Measurements from ENCODE around the gene STRIP1. TPM values are rescaled to one million over a fixed set of nuclear protein-coding genes. Genes with fewer than 3 reads are reported as not detected.
"Not testable (repeated sequence)": the region's sequence is repeated elsewhere in the genome, so short reads cannot be mapped to it uniquely, and the experiment has no call there.

The STRIP1 gene
- total RNA-seq, 1 donor from 2014 or later: 69.1 TPM

GRCh38 chr1:110024613-110025012 is 9.8 kb upstream of the STRIP1 start:
- Mint-ChIP-seq H3K27ac (ENCODE audit: unreplicated experiment) (no peak overlapping the region), H3K4me1 (peaks cover 3% of the 10 kb centered on the region), H3K9me3 (no peaks in the 10 kb centered on the region), H3K36me3 (ENCODE audit: low read depth) (peaks cover 16% of the 10 kb centered on the region), H3K4me3 (no peak overlapping the region), H3K27me3 (ENCODE audit: low read depth) (no peaks in the 10 kb centered on the region)
- no peak for TF ChIP-seq CTCF (conservative IDR thresholded peaks at IDR 0.05)
- no peak for DNase-seq (ENCODE audit: low read depth, low spot score)

- not testable (repeated sequence) for H3K27ac Mint-ChIP-seq (ENCODE audit: unreplicated experiment); H3K27me3 Mint-ChIP-seq (ENCODE audit: low read depth); H3K36me3 Mint-ChIP-seq (ENCODE audit: low read depth); H3K9me3 Mint-ChIP-seq; DNase-seq (ENCODE audit: low read depth, low spot score)
- peaks cover 41% of the 10 kb centered on the region for H3K4me1 Mint-ChIP-seq
- peak overlapping the region; percentile 56 for H3K4me3 Mint-ChIP-seq
Observed at GRCh38 chr1:110030687-110031086, 3.7 kb upstream of the STRIP1 start.

DNA sequence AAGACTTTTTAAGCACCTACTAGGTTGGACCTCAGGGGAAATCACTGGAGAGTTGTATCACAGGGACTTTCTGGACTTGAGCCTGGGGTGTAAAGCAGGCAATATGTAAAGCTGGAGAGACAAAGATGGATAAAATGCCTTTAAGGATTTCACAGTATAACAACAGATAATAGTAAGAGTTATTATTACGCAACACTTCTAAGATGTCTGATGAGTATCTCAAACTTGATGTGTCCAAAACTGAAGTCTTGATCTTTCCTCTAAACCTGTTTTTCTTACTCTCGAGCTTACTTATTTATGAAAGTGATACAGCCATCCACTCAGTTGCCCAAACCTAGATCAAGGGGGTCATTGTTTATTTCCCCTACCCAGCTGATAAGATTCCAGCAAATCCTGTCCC is 2.1 kb upstream of the STRIP1 start:
- peak overlapping the region; percentile 1 for H3K4me3 Mint-ChIP-seq
- no peaks in the 10 kb centered on the region for H3K36me3 Mint-ChIP-seq (ENCODE audit: low read depth)
- H3K27me3 Mint-ChIP-seq (ENCODE audit: low read depth): no peaks in the 10 kb centered on the region
- H3K4me1 Mint-ChIP-seq: peaks cover 47% of the 10 kb centered on the region
- TF ChIP-seq CTCF (conservative IDR thresholded peaks at IDR 0.05): no peak
- peaks cover 4% of the 10 kb centered on the region for H3K9me3 Mint-ChIP-seq
- DNase-seq (ENCODE audit: low read depth, low spot score): no peak
- H3K27ac Mint-ChIP-seq (ENCODE audit: unreplicated experiment): no peak overlapping the region

DNA sequence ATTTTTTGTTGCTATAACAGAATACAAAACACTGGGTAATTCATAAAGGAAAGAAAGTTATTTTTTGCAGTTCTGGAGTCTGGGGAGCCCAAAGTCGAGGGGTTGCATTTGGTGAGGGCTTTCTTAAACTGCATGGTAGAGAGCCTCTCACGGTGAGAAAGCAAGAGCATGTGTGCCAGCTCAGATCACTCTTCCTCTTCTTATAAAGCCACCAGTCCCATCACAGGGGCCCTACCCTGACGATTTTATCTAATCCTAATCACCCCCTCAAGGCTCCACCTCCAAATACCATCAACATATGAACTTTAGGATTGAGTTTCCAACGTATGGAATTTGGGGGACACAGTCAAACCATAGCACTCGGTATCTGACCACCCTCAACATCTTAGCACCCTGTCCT is 1.0 kb upstream of the STRIP1 start:
- peaks cover 47% of the 10 kb centered on the region for H3K4me1 Mint-ChIP-seq
- no peaks in the 10 kb centered on the region for H3K27me3 Mint-ChIP-seq (ENCODE audit: low read depth)
- DNase-seq (ENCODE audit: low read depth, low spot score): no peak
- peaks cover 4% of the 10 kb centered on the region for H3K36me3 Mint-ChIP-seq (ENCODE audit: low read depth)
- H3K4me3 Mint-ChIP-seq: peak overlapping the region; percentile 98
- TF ChIP-seq CTCF (conservative IDR thresholded peaks at IDR 0.05): no peak
- H3K9me3 Mint-ChIP-seq: peaks cover 4% of the 10 kb centered on the region
- no peak overlapping the region for H3K27ac Mint-ChIP-seq (ENCODE audit: unreplicated experiment)

GRCh38 chr1:110034040-110034450 is 379 bp upstream of the STRIP1 start:
- no peak for TF ChIP-seq CTCF (conservative IDR thresholded peaks at IDR 0.05)
- DNase-seq (ENCODE audit: low read depth, low spot score): no peak
- Mint-ChIP-seq H3K4me3 (peak overlapping the region; percentile 98), H3K4me1 (peaks cover 47% of the 10 kb centered on the region), H3K27ac (ENCODE audit: unreplicated experiment) (peak overlapping the region; percentile 92), H3K36me3 (ENCODE audit: low read depth) (peaks cover 9% of the 10 kb centered on the region), H3K9me3 (peaks cover 4% of the 10 kb centered on the region), H3K27me3 (ENCODE audit: low read depth) (no peaks in the 10 kb centered on the region)

DNA sequence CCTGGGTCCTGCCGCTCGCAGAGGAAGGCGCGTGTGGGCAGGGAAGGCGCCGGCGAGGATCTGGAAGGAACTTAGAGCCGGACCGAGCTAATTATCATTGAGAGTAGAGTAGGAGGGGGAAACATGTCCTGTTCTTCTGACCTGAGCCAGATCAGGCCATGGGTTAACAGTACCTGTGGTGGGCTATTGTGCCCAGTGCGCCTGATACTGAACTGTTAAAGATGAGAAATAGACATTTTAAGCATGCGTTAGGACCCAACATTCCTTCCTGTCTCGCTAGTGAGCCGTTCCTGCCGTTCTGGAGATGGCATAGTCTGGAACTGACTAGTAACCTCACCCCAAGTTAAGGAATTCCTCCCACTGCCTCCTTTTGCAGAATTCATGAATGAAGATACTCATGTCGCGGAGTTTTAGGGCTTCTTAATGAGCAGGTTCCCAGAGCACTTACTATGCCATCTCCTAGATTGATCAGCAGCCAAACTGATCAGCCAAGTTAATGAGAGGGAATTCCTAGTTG is 870 bp downstream of the STRIP1 start:
- peaks cover 9% of the 10 kb centered on the region for H3K36me3 Mint-ChIP-seq (ENCODE audit: low read depth)
- H3K27ac Mint-ChIP-seq (ENCODE audit: unreplicated experiment): peak overlapping the region; percentile 38
- TF ChIP-seq CTCF (conservative IDR thresholded peaks at IDR 0.05): no peak
- H3K9me3 Mint-ChIP-seq: peaks cover 4% of the 10 kb centered on the region
- DNase-seq (ENCODE audit: low read depth, low spot score): no peak
- H3K27me3 Mint-ChIP-seq (ENCODE audit: low read depth): no peaks in the 10 kb centered on the region
- peak overlapping the region; percentile 94 for H3K4me3 Mint-ChIP-seq
- peaks cover 41% of the 10 kb centered on the region for H3K4me1 Mint-ChIP-seq
